ENCODE results near the gene SLC1A3.

Gene SLC1A3

DNA sequence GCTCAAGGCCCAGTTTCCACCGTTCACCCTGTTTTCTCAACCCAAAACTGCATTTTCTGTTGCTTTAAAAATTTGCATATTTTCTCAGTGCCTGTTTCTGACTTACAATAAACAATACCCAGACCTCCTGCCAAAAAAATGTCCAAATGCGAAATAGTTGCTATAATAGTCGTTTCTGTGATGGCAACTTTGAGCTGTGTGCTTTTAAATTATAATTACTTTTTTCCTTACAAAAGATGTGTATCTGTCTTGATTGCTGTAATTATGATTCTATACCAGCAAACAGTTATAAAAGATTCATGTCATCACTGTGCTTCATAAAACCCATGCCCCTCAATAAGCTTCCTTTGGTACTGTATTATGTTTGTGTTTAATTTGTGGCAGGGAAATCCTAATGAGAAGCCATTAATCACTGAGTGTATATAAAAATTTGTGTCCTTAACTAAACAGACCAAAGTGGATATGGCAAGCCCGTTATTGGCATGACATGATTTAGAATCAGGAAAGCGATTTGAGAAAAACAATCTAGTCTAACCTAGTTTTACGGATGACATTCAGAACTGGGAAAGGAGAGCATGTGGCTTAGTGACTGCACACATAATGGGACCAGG lies 5.4 kb upstream of the SLC1A3 start:
- no peak for DNase-seq

DNA sequence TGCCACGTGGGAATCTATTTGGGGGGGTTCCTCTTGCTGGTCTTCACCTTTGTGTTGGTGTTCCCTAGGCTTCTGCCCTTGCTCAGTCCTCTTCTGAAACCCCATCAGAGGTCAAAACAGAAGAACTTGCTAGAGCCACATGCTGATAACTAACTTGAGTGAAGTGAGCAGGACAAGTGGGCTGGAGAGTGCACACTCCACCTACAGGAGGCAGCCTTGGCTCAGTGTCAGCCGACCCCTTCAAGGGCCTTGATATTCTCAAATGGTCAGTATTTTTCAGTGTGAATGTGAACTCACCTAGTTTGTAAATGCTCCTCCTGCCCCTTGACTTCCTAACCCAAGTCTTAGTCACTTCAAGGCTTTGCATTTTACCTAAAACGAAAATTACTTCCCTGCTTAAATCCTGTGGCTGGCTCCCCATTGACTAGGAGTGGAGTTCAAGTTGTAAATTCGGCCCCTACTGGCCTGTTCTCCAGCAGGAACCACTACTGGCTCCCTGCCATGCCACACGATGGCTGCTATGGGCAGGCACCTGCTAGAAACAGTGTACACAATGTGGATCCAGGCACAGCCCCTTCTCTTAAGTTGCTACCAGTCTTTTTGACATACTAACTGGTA lies 3.6 kb upstream of the SLC1A3 start:
- no peak for DNase-seq

DNA sequence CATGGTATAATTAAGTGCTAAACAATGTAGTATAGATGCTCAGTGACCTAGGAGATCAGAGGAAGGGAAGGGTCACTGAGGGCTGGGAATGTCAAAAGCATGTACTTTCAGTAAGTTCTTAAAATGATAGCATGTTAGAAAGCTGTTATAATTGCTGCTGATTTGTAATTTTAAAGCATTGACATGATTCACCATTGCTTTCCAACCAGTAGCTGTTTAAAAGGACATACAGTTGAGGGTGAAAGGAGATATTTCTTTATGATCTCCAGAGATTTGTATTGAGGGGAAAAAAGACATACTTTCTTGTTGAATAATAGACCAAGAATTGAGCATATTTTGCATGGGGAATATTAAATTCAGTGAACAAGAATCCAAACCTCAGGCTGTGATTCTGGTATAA lies 1.2 kb upstream of the SLC1A3 start:
- DNase-seq: no peak

DNA sequence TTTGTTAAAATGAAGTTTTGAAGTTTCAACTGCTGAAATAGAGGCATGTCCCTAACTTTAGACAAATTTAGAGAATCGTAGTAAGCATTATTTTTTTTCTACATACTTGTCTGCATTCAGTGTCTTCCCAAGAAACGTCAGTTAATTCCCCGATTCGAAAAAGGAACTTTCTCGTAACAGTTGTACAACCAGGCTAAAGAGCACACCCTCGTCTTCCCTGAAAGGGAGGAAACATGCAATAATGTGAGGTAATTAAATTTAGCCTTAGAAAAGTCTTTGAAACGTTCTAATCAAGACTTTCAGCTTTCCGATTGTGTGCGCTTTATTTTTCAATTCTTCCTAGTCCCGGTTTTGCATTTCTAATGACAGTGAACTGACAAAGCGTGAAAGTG lies 374 bp upstream of the SLC1A3 start:
- DNase-seq: no peak

DNA sequence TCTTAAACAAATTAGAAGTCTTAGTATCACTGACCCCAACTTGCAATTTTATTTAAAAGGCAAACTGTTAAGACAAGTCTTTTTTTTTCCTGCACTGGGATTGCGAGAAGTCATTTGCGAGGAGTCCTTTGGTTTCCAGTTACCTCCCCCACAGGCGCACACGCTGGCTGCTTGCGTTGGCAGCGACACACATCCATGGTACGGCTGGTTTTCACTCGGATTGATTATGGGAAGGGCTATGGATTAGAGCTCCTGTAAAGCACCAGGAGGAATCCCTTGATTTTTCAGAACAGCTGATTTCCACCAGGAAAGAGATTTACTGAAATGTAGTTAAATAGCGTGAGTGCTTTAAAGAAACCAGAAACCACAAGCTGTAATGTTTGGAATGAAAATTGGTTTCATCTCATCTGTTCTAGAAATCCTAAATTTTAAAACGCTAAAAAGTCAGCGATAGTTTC lies 737 bp downstream of the SLC1A3 start:
- DNase-seq: no peak

DNA sequence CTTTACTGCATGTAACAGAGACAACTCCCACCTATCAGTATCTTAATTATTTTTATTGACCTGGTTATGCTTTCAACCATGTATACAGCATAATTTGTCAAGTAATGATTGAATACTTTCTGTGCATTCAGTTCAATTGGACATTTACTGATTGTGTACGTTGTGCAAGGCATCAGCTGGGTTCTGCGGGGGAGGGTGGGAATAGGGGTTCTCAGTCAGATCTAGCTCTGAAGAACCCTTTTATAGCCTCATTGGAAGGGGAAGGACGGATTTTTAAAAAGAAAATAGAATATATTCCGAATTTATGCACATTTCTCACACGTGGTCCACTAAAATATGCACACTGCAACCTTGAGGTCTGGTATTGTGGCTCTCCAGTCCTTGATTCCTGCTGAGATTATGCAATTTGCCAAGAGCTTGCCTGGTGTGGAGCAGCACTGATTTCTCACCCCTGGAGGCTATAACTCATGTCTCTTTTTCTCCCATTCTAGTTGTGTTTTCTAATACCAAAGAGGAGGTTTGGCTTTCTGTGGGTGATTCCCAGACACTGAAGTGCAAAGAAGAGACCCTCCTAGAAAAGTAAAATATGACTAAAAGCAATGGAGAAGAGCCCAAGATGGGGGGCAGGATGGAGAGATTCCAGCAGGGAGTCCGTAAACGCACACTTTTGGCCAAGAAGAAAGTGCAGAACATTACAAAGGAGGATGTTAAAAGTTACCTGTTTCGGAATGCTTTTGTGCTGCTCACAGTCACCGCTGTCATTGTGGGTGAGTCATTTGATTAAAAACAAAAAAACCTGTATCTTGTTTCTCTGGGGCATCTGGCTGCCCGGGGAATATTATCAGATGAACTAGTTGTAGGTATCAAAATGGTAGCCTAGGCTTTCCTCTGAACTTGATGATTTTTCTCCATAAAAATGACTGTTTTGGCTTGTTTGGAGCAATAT lies 1.7 kb downstream of the SLC1A3 start:
- DNase-seq: no peak

DNA sequence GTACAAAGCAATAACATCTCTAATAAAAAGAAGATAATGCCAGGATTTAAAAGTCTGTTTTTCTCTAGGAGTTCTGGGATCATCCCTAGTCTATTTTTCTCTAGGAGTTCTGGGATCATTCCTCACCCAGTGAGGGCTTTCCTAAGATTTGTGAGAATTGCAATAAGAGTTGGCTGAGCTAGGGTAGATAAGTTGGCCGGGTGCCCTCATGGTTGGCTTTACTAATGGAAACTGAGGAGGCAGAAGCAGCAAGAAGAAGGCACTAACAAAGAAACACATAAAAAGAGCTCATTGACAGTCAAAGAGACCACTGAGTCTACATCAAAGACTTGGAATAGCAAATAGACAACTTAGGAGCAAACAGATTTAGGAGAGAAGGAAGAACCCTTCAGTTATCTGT lies 4.2 kb downstream of the SLC1A3 start:
- no peak for DNase-seq

DNA sequence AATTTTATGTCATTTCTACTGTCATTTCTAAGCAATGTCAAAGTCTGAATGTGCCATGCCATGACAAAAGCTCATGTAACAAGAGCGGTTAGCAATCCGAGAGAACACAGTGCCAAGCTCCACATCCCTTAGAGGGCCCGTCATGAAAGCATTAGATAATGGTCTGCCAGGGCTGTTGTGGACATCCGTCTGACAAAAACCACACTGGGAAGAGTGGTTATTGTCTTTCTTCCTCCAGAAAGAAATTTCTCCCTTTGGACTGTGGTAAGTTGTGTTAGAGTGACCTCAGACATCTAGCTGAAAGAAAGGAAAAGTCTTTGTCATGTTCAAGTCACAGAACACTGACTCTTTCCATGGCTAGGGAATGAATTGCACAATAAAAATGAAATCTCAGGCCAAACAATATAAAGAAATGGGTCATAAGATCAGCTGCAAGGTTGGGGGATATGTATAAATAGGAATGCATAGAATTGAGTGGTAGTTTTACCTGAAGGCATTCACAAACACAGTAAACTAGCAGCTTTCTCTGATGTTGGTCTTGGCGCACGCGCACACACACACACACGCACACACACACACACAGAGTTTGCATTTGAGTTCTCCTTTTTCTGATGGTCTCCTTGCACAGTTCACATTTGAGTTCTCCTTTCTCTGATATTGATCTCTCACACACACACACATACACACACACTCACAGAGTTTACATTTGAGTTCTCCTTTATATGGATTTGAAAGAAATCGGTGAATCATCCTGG lies 5.3 kb downstream of the SLC1A3 start:
- DNase-seq: no peak

DNA sequence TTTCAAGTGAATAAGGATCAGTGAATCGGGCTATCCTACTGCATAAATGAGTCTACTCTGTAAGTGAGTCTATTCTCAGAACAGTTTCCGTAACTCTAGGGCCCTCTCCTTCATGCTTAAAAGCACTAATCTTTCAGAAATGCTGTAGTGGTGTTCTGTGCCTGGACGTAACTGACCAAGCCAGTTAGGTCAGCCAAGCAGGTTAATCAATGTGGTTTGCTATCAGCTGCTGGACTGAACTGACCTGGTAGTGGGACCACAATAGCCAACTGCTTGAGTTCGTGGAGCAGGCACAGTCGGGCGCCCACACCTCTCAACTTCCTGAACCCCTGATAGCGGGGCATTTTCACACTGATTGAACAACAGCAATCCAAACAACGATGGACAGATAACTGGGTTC lies 6.8 kb downstream of the SLC1A3 start:
- no peak for DNase-seq

DNA sequence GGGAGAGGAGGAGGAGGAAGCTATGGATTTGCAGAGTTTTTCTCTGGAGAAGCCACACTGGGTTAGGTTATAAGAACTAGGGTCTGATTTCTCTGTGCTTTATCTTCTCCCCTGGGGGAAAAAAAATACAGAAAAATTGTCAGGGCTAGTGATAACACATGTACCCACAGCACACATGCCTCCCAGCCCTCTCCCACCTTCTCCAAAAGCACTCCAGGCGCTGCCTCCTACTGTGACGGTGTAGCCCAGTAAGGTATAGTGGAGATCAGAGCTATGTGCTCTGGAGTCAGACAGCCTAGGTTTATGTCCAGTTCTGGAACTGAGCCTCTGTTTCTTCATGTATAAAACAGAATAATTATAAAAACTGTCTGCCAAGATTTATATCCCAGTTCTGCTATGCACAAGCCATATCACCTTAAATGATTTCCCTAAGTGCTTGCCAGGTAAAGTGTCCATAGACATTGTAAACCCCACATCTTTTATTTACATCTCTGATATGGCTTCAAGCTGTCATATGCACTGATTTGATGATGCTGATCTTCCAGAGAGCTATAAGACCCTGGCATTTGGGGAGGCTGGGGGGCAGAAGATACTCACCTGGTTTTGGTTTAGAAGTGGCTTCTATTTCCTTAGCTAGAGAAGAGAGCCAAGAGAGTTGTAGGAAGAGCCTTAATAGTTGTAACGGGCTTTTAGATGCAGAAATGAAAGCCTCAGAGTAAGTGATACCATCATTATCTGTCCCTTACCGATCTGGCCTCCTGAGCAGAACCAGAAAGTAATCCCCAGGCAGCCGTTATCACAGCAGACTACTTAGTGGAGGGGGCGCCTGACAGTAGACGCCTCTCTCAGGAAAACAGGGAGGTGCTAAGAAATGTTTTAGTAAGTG lies 7.6 kb downstream of the SLC1A3 start:
- DNase-seq: no peak

DNA sequence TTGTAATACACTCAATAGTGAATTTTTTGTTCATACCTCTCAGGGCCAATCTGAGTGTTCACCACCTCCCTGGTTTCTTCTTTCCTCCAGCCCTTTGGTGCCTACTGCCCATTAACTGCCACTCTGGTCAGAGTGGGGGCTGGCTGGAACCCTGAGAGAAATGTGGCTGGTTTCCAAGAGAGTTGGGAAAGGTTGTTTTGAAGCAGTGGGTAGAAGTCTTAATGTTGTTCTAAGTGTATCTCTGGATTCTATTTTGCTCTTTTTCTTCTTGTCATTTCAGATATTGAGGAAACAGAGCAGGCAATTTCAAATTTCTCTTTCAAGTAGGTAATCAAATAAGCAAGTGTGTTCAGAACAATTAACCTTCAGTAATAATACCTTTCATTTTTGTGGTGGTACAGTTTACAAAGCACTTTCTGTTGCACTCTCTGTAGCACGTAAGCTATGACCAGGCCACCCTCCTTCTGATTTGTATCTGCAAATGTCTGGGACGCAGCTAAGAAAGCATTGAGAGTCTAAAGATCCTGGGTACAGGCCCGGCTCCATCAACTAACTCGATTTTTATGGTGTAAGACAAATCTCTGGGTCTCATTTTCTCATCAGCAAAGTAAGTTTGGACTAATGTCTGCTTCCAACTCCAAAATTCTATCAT lies 8.4 kb downstream of the SLC1A3 start:
- no peak for DNase-seq

DNA sequence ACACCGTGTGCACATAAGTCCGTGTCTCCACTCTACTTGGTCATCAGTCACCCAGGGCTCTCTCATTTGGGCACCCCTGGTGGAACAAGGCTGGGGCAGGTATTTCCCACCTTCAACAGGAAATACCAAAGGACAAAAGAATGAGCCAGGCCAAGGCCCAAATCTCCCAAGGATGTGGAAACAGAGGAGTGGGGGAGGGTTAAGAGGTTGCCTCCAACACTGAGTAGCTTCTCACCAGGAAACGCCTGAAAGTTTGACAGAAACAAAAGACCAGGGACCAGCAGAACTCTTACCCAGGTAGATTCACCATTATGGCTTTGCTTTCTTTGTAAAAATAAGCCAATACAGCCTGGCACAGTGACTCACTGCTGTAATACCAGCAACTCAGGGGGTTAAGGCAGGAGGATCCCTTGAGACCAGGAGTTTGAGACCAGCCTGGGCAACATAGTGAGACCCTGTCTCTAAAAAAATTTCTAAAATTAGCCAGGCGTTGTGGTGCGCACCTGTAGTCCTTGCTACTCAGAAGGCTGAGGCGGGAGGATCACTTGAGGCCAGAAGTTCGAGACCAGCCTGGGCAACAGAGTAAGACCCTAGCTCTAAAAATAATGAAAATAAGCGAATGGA lies 12.7 kb downstream of the SLC1A3 start:
- no peak for DNase-seq

DNA sequence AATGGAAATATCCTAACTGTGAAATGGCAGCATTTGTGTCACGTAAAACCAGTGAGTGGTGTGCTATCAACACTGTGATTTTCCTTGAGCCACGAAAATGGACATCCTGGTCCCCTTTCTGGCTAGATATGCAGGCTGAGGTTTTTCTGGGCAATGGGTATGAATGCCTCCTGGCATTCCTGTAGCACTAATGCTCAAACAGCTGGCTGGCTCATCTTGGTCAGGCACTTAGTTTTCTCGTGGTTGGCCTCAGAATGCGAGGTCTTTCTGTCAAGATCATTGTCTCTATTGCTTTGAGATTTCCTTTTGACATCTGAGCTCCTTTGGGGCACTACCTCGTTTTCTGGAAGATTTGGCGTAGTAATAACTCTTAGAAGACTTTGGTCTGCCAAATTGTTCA lies 15.6 kb downstream of the SLC1A3 start:
- DNase-seq: no peak

DNA sequence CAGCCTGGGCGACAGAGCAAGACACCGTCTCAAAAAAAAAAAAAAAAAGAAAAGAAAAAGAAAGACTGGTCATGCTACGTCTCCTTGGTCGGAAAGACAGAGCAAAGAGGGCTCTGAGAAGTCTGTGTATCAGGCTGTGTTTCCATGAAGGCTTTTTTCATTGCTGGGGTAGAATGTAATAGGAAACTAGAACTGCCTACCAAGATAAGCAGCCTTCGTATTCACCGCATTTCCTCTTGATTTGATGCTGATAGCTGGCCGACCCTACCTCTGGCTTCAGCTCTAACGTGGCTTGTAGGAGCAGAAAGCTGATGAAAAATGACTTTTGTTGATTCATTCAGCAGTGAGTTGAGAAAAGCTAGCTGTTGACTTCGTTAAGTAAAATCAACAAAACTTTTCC lies 17.4 kb downstream of the SLC1A3 start:
- no peak for DNase-seq

DNA sequence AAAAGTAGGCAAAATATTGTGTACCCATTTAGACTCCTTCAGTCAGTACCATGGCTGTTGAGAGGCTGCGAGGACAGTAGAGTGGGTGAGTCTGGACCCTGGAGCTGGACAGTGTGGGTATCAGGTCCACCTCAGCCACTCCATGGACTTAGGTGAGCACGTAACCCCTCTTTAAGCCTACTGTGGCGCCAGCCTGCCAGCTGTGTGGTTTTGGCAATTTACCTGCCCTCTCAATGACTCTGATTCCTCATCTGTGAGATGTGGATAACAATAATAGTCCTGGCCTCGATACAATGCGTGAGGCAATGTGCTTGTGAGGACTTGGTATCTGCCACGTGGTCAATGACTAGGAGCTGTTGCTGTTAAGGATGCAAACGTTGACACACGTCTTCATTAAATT lies 17.9 kb downstream of the SLC1A3 start:
- DNase-seq: no peak

DNA sequence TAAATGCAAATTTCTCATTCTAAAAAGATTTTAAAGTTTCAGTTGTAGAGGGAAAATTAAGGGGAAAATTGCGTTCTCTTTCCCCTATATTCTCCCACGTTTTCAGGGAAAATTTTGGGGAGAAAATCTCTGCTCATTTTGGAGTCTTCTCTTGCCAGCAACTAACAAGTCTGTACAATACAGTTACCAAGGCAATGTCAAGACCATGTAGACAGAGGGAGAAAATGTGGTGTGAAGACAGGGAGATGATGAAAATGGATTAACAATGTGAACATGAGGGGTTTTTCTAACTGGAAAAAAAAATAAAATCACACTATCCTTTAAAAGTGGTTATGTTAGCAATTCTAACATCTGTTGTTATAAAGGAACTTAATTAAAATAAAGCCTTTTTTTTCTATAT lies 22.3 kb downstream of the SLC1A3 start:
- DNase-seq: no peak

DNA sequence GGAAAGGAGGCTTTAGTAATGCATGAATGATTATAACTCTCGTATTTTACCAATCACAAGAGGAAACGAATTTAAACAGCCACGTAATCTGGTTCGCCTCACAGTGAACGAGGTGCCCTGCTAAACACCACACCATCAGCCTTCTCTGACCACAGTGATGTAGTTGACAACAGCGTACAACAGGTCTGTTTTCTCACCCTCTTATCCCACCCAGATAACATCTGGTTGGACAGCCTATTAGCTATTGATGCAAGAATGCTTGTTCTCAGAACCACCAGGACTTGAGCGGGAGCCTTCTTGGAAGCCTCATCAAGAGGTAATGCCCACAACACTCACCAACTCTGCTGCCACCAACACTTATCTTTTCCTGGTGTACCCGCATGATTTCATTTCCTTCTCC lies 23.3 kb downstream of the SLC1A3 start:
- DNase-seq: no peak

DNA sequence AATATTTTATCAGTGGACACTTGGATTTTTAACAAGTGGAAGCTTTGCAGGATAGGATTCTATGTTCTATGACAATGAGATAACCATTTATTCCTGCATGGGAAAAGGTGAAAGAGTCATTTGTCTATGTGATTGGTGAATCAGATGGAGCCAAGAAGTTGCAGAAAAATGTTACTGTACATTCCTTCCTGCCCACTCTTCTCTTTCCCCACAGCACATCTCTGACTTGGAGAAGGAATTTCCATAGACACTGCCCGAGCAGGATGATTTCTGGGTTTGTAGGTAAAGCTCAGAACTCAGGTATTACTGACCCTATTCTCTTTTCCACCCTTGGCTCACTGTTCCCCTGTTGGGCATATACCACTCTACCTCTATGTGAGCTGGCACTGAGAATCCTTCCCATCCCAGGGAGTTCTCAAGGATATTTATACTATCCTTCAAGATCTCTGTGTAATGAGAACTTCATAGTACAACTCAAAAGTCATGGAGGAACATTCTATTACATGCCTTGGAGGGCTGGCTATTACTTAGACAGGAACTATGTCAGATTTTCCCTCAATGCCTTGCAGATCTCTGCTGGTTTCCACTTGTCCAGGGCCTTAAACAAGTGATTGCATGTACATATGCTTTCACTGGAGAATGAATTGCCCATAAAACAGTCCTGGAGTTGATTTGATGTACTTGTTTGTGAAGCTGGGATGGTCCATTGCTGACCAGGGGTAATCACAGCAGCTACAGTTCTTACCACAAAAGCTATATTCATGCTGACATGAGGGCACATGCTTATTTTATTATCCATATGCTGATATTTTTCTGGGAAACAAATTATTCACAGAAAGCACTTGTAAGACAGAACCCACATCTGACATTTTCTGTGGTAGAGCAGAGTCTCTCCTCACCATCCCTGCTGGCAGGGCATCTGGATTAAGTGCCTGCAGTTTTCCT lies 24.1 kb downstream of the SLC1A3 start:
- DNase-seq: no peak

DNA sequence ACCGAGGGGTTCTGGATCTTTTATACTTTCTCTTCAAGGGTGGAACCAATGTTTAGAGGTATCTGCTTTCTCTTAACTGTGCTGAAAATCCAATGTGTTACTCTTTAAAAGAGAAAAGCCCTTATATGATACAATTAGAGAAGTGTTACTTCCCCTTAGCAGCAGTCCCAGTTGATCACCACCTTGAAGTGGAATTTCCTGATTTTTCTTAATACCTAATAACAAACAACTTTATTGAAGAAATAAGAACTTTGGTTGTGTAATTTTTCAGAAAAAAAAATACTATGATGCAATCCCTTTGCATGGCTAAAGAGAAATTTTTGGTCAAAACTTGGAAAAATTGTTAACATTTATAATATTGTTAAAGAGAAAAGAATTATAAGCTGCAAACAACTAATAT lies 24.7 kb downstream of the SLC1A3 start:
- no peak for DNase-seq

Data from T-helper 1 cell (primary cell).